GM10248 (cell line): ENCODE results near the gene TRIM69.
A peak's percentile ranks its signal among the peaks of the same experiment; 100 is the strongest.

Experiments
- CTCF ChIA-PET: fragments of 300-600 bp; sonication (Branson Sonifier 250); formaldehyde crosslinking; extraction: SDS; loops from one replicate; lab custom pipeline; 2021; ENCODE audit warnings: antibody characterized with exemption; lab: Yijun Ruan, JAX
- POLR2A ChIA-PET: fragments of 350-650 bp; sonication (Branson Sonifier 250); formaldehyde crosslinking; extraction: SDS; loops from one replicate; lab custom pipeline; 2020; ENCODE audit warnings: antibody characterized with exemption; lab: Yijun Ruan, JAX
- DNase-seq: peaks from one replicate; pipeline ENCODE4 v3.0.0; 2012; ENCODE audit errors: extremely low spot score
- TF ChIP-seq, protein P1 (sequence below): IDR thresholded peaks from 2 replicates; pipeline ENCODE4 v1.5.1; 2012; ENCODE audit warnings: mild to moderate bottlenecking, low read depth; ENCODE audit errors: extremely low read depth, missing control alignments, control extremely low read depth

TRIM69 gene

DNA sequence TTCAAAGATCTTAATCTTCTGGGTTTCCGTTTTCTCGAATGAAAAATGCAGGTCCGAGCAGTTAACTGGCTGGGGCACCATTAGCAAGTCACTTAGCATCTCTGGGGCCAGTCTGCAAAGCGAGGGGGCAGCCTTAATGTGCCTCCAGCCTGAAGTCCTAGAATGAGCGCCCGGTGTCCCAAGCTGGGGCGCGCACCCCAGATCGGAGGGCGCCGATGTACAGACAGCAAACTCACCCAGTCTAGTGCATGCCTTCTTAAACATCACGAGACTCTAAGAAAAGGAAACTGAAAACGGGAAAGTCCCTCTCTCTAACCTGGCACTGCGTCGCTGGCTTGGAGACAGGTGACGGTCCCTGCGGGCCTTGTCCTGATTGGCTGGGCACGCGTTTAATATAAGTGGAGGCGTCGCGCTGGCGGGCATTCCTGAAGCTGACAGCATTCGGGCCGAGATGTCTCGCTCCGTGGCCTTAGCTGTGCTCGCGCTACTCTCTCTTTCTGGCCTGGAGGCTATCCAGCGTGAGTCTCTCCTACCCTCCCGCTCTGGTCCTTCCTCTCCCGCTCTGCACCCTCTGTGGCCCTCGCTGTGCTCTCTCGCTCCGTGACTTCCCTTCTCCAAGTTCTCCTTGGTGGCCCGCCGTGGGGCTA, 25.1 kb upstream of the TRIM69 start, which contains the start of the genes B2M and PATL2:
Gene B2M, plus strand, starts transcription at position 422 of the 647 bp plus-strand sequence. Its CDS starts 30 bp downstream, at position 452.
Gene PATL2, minus strand, starts transcription at position 228 of the 647 bp plus-strand sequence. CDS start 34,833 bp downstream, outside the sequence.
- ChIA-PET CTCF (interaction anchor here (0.9 to 13.9 kb wide), 16 partner anchors 11 to 132 kb away, joined by 3 to 120 read pairs (median 6); partner anchors contain the start of genes SPG11 and TRIM69), POLR2A (interaction anchor here (0.6 to 6.9 kb wide), 12 partner anchors 10 to 47 kb away, joined by 3 to 112 read pairs (median 3); partner anchors contain the start of genes SPG11 and TRIM69)
- TF ChIP-seq, protein P1, sequence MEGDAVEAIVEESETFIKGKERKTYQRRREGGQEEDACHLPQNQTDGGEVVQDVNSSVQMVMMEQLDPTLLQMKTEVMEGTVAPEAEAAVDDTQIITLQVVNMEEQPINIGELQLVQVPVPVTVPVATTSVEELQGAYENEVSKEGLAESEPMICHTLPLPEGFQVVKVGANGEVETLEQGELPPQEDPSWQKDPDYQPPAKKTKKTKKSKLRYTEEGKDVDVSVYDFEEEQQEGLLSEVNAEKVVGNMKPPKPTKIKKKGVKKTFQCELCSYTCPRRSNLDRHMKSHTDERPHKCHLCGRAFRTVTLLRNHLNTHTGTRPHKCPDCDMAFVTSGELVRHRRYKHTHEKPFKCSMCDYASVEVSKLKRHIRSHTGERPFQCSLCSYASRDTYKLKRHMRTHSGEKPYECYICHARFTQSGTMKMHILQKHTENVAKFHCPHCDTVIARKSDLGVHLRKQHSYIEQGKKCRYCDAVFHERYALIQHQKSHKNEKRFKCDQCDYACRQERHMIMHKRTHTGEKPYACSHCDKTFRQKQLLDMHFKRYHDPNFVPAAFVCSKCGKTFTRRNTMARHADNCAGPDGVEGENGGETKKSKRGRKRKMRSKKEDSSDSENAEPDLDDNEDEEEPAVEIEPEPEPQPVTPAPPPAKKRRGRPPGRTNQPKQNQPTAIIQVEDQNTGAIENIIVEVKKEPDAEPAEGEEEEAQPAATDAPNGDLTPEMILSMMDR: no peak

DNA sequence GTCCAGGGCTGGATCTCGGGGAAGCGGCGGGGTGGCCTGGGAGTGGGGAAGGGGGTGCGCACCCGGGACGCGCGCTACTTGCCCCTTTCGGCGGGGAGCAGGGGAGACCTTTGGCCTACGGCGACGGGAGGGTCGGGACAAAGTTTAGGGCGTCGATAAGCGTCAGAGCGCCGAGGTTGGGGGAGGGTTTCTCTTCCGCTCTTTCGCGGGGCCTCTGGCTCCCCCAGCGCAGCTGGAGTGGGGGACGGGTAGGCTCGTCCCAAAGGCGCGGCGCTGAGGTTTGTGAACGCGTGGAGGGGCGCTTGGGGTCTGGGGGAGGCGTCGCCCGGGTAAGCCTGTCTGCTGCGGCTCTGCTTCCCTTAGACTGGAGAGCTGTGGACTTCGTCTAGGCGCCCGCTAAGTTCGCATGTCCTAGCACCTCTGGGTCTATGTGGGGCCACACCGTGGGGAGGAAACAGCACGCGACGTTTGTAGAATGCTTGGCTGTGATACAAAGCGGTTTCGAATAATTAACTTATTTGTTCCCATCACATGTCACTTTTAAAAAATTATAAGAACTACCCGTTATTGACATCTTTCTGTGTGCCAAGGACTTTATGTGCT, 24.5 kb upstream of the TRIM69 start:
- ChIA-PET CTCF (interaction anchor here (0.9 to 13.9 kb wide), 11 partner anchors 10 to 133 kb away, joined by 3 to 120 read pairs (median 7); partner anchors contain the start of genes SPG11 and TRIM69), POLR2A (interaction anchor here (0.7 to 6.9 kb wide), 10 partner anchors 9 to 47 kb away, joined by 3 to 112 read pairs (median 10); partner anchors contain the start of genes SPG11 and TRIM69)
- TF ChIP-seq, protein P1: no peak

More for the DNA sequence above, 25.1 kb upstream of the TRIM69 start, which contains the start of the genes B2M and PATL2:
- DNase-seq: peak; percentile 94

DNA sequence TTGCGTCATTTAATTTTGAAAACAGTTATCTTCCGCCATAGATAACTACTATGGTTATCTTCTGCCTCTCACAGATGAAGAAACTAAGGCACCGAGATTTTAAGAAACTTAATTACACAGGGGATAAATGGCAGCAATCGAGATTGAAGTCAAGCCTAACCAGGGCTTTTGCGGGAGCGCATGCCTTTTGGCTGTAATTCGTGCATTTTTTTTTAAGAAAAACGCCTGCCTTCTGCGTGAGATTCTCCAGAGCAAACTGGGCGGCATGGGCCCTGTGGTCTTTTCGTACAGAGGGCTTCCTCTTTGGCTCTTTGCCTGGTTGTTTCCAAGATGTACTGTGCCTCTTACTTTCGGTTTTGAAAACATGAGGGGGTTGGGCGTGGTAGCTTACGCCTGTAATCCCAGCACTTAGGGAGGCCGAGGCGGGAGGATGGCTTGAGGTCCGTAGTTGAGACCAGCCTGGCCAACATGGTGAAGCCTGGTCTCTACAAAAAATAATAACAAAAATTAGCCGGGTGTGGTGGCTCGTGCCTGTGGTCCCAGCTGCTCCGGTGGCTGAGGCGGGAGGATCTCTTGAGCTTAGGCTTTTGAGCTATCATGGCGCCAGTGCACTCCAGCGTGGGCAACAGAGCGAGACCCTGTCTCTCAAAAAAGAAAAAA, 23.9 kb upstream of the TRIM69 start:
- CTCF ChIA-PET: interaction anchor here (1.5 to 13.9 kb wide), 5 partner anchors 9 to 63 kb away, joined by 3 to 120 read pairs (median 23); partner anchors contain the start of genes SPG11 and TRIM69
- POLR2A ChIA-PET: interaction anchor here (0.6 to 6.9 kb wide), 10 partner anchors 9 to 936 kb away, joined by 4 to 112 read pairs (median 10); partner anchors contain the start of genes SPG11 and TRIM69
- peak; percentile 31 for DNase-seq
- TF ChIP-seq, protein P1: no peak

More for the DNA sequence above, 24.5 kb upstream of the TRIM69 start:
- DNase-seq: peak; percentile 46

DNA sequence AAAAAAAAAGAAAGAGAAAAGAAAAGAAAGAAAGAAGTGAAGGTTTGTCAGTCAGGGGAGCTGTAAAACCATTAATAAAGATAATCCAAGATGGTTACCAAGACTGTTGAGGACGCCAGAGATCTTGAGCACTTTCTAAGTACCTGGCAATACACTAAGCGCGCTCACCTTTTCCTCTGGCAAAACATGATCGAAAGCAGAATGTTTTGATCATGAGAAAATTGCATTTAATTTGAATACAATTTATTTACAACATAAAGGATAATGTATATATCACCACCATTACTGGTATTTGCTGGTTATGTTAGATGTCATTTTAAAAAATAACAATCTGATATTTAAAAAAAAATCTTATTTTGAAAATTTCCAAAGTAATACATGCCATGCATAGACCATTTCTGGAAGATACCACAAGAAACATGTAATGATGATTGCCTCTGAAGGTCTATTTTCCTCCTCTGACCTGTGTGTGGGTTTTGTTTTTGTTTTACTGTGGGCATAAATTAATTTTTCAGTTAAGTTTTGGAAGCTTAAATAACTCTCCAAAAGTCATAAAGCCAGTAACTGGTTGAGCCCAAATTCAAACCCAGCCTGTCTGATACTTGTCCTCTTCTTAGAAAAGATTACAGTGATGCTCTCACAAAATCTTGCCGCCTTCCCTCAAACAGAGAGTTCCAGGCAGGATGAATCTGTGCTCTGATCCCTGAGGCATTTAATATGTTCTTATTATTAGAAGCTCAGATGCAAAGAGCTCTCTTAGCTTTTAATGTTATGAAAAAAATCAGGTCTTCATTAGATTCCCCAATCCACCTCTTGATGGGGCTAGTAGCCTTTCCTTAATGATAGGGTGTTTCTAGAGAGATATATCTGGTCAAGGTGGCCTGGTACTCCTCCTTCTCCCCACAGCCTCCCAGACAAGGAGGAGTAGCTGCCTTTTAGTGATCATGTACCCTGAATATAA, 23.0 kb upstream of the TRIM69 start:
- TF ChIP-seq, protein P1: peak; percentile 11
- no peak for DNase-seq
- ChIA-PET CTCF (interaction anchor here (1.1 to 13.9 kb wide), 6 partner anchors 8 to 64 kb away, joined by 3 to 120 read pairs (median 20); partner anchors contain the start of genes SPG11 and TRIM69), POLR2A (interaction anchor here (0.6 to 6.9 kb wide), 10 partner anchors 8 to 937 kb away, joined by 3 to 112 read pairs (median 8); partner anchors contain the start of genes EIF3J, SPG11 and TRIM69)

DNA sequence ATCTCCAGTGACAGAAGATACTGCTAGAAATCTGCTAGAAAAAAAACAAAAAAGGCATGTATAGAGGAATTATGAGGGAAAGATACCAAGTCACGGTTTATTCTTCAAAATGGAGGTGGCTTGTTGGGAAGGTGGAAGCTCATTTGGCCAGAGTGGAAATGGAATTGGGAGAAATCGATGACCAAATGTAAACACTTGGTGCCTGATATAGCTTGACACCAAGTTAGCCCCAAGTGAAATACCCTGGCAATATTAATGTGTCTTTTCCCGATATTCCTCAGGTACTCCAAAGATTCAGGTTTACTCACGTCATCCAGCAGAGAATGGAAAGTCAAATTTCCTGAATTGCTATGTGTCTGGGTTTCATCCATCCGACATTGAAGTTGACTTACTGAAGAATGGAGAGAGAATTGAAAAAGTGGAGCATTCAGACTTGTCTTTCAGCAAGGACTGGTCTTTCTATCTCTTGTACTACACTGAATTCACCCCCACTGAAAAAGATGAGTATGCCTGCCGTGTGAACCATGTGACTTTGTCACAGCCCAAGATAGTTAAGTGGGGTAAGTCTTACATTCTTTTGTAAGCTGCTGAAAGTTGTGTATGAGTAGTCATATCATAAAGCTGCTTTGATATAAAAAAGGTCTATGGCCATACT, 21.1 kb upstream of the TRIM69 start:
- POLR2A ChIA-PET: interaction anchor here (0.7 to 6.9 kb wide), 3 partner anchors 13 to 483 kb away, joined by 3 to 112 read pairs (median 69); partner anchors contain the start of gene SPG11
- CTCF ChIA-PET: interaction anchor here (4.2 to 13.9 kb wide), 3 partner anchors 13 to 50 kb away, joined by 16 to 120 read pairs (median 117); partner anchors contain the start of genes SPG11 and TRIM69
- DNase-seq: no peak
- TF ChIP-seq, protein P1: no peak
